ENCODE measurements around the gene LY6G6F. TPM values are rescaled to one million over a fixed set of nuclear protein-coding genes. Genes with fewer than 3 reads are reported as not detected.
"Not testable (repeated sequence)": the region's sequence is repeated elsewhere in the genome, so short reads cannot be mapped to it uniquely, and the experiment has no call there.

The LY6G6F gene
- total and polyA plus RNA-seq, 2 experiments from 2014 or later: not detected

- Histone ChIP-seq H3K27ac (ENCODE audit: low read depth) (no peak overlapping the region), H2AFZ (no peak overlapping the region), H3K79me2 (replicated peaks; ENCODE audit: insufficient read depth) (no peaks in the 10 kb centered on the region), H3K4me3 (no peak overlapping the region), H3K36me3 (ENCODE audit: insufficient read depth) (no peaks in the 10 kb centered on the region), H4K20me1 (replicated peaks; ENCODE audit: insufficient read depth) (no peaks in the 10 kb centered on the region), H3F3A (replicated peaks; ENCODE audit: low read depth) (no peaks in the 10 kb centered on the region), H3K9me2 (ENCODE audit: insufficient read depth) (no peaks in the 10 kb centered on the region), H3K4me1 (ENCODE audit: insufficient read depth) (peaks cover 3% of the 10 kb centered on the region; the same call in 1 of the 2 replicates), H3K4me2 (no peak overlapping the region), H3K27me3 (ENCODE audit: insufficient read depth) (no peaks in the 10 kb centered on the region)
- DNase-seq (ENCODE audit: low spot score) (no peak), ATAC-seq (no peak)
- Mint-ChIP-seq H3K36me3 (ENCODE audit: low read depth) (no peaks in the 10 kb centered on the region), H3K27me3 (ENCODE audit: insufficient read depth, low read depth, poor library complexity) (peaks cover 13% of the 10 kb centered on the region), H3K4me1 (peaks cover 12% of the 10 kb centered on the region), H3K27ac (no peak overlapping the region), H3K9me3 (no peaks in the 10 kb centered on the region), H3K4me3 (no peak overlapping the region)
- TF ChIP-seq JUNB (IDR thresholded peaks at IDR 0.05; ENCODE audit: unreplicated experiment): no peak
- TF ChIP-seq CREB1 (CRISPR knock-in tag; IDR thresholded peaks at IDR 0.05; ENCODE audit: low read depth): no peak
- no peak for TF ChIP-seq EZH2 (IDR thresholded peaks at IDR 0.05; ENCODE audit: low read depth, unreplicated experiment)
Measured at GRCh38 chr6:31708224-31708623, 1.6 kb downstream of the LY6G6F start.

GRCh38 chr6:31709157-31709556 is 2.5 kb downstream of the LY6G6F start:
- H3K4me1 ChIP-seq (ENCODE audit: insufficient read depth): peaks cover 11% of the 10 kb centered on the region
- H3K4me3 ChIP-seq; DNase-seq (ENCODE audit: low spot score); H3K27me3 ChIP-seq (ENCODE audit: insufficient read depth); H3K79me2 ChIP-seq (replicated peaks; ENCODE audit: insufficient read depth); H3K9me2 ChIP-seq (ENCODE audit: insufficient read depth); H3F3A ChIP-seq (replicated peaks; ENCODE audit: low read depth); H3K4me3 Mint-ChIP-seq; H3K27ac Mint-ChIP-seq; H3K27ac ChIP-seq (ENCODE audit: low read depth); H3K4me2 ChIP-seq; H3K36me3 ChIP-seq (ENCODE audit: insufficient read depth); H3K36me3 Mint-ChIP-seq (ENCODE audit: low read depth); H2AFZ ChIP-seq; H3K9me3 Mint-ChIP-seq; ATAC-seq; H4K20me1 ChIP-seq (replicated peaks; ENCODE audit: insufficient read depth): not testable (repeated sequence)
- Mint-ChIP-seq H3K27me3 (ENCODE audit: insufficient read depth, low read depth, poor library complexity) (peaks cover 15% of the 10 kb centered on the region), H3K4me1 (peaks cover 18% of the 10 kb centered on the region)

GRCh38 chr6:31710523-31711219 is 4.0 kb downstream of the LY6G6F start:
- Histone ChIP-seq H3K79me2 (replicated peaks; ENCODE audit: insufficient read depth) (no peaks in the 10 kb centered on the region), H4K20me1 (replicated peaks; ENCODE audit: insufficient read depth) (no peaks in the 10 kb centered on the region), H3K4me2 (no peak overlapping the region), H3F3A (replicated peaks; ENCODE audit: low read depth) (no peaks in the 10 kb centered on the region), H3K27me3 (ENCODE audit: insufficient read depth) (no peaks in the 10 kb centered on the region), H3K4me1 (ENCODE audit: insufficient read depth) (peaks cover 20% of the 10 kb centered on the region), H3K27ac (ENCODE audit: low read depth) (no peak overlapping the region), H3K9me2 (ENCODE audit: insufficient read depth) (no peaks in the 10 kb centered on the region), H3K36me3 (ENCODE audit: insufficient read depth) (no peaks in the 10 kb centered on the region), H3K4me3 (no peak overlapping the region), H2AFZ (no peak overlapping the region)
- peaks cover 19% of the 10 kb centered on the region for H3K27me3 Mint-ChIP-seq (ENCODE audit: insufficient read depth, low read depth, poor library complexity)
- H3K36me3 Mint-ChIP-seq (ENCODE audit: low read depth): no peaks in the 10 kb centered on the region
- H3K27ac Mint-ChIP-seq: no peak overlapping the region
- H3K9me3 Mint-ChIP-seq: no peaks in the 10 kb centered on the region
- DNase-seq (ENCODE audit: low spot score) (no peak), ATAC-seq (no peak)
- H3K4me3 Mint-ChIP-seq: no peak overlapping the region
- TF ChIP-seq EZH2phosphoT487 (IDR thresholded peaks at IDR 0.05; ENCODE audit: unreplicated experiment) (no peak), ETS1 (IDR thresholded peaks at IDR 0.05) (no peak), ZNF331 (CRISPR knock-in tag; IDR thresholded peaks at IDR 0.05; ENCODE audit: low read depth) (no peak), JUNB (IDR thresholded peaks at IDR 0.05; ENCODE audit: unreplicated experiment) (no peak), NANOG (IDR thresholded peaks at IDR 0.05; ENCODE audit: borderline replicate concordance) (no peak), ZNF114 (CRISPR knock-in tag; IDR thresholded peaks at IDR 0.05) (no peak), STAT1 (IDR thresholded peaks at IDR 0.05; ENCODE audit: unreplicated experiment) (no peak), EZH2 (IDR thresholded peaks at IDR 0.05; ENCODE audit: low read depth, unreplicated experiment) (no peak), POLR2AphosphoS5 (IDR thresholded peaks at IDR 0.05; ENCODE audit: low read depth) (no peak)
- TF ChIP-seq, protein P1, sequence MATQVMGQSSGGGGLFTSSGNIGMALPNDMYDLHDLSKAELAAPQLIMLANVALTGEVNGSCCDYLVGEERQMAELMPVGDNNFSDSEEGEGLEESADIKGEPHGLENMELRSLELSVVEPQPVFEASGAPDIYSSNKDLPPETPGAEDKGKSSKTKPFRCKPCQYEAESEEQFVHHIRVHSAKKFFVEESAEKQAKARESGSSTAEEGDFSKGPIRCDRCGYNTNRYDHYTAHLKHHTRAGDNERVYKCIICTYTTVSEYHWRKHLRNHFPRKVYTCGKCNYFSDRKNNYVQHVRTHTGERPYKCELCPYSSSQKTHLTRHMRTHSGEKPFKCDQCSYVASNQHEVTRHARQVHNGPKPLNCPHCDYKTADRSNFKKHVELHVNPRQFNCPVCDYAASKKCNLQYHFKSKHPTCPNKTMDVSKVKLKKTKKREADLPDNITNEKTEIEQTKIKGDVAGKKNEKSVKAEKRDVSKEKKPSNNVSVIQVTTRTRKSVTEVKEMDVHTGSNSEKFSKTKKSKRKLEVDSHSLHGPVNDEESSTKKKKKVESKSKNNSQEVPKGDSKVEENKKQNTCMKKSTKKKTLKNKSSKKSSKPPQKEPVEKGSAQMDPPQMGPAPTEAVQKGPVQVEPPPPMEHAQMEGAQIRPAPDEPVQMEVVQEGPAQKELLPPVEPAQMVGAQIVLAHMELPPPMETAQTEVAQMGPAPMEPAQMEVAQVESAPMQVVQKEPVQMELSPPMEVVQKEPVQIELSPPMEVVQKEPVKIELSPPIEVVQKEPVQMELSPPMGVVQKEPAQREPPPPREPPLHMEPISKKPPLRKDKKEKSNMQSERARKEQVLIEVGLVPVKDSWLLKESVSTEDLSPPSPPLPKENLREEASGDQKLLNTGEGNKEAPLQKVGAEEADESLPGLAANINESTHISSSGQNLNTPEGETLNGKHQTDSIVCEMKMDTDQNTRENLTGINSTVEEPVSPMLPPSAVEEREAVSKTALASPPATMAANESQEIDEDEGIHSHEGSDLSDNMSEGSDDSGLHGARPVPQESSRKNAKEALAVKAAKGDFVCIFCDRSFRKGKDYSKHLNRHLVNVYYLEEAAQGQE (IDR thresholded peaks at IDR 0.05; ENCODE audit: unreplicated experiment): no peak
- H3K4me1 Mint-ChIP-seq: peaks cover 24% of the 10 kb centered on the region
